BE2C (cell line): ENCODE measurements around the gene NSRP1.

Experiments used
- DNase-seq: peaks from one replicate; pipeline ENCODE4 v3.0.0-alpha.2; 2020
- H3K27me3 ChIP-seq: fragments of 250-450 bp; sonication (Bioruptor Pico); 2 replicates; pipeline ENCODE4 v1.5.1; 2020; ENCODE audit warnings: mild to moderate bottlenecking
- H3K36me3 ChIP-seq: fragments of 250-450 bp; sonication (Bioruptor Pico); 2 replicates; pipeline ENCODE4 v1.5.1; 2020; ENCODE audit warnings: mild to moderate bottlenecking
- H3K4me1 ChIP-seq: fragments of 250-450 bp; sonication (Bioruptor Pico); 2 replicates; pipeline ENCODE4 v1.5.1; 2020
- H3K4me3 ChIP-seq: 2 replicates; pipeline ENCODE4 v1.5.1; 2011; ENCODE audit warnings: low read depth, low read length
- H3K9me3 ChIP-seq: fragments of 250-450 bp; sonication (Bioruptor Pico); 2 replicates; pipeline ENCODE4 v1.5.1; 2020
- TF ChIP-seq, protein P1 (sequence below): IDR thresholded peaks from 2 replicates; pipeline ENCODE4 v1.5.1; 2012; ENCODE audit warnings: mild to moderate bottlenecking, low read depth, low read length

The NSRP1 gene

DNA sequence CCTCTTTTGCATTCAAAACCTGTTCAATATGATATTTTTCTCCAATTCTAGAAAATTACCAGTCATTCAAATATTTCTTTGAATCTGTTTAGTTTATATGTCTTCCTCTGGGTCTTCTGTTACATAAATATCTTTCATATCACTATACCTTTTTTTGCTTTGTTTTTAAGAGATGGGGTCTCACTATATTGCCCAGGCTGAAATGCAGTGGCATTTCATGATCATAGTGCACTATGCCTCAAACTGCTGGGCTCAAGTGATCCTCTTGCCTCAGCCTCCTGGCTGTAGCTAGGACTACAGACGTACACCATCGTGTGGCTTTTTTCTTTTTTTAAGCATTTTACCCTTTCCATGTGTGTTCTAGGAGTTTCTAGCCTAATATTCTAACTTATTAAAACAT lies 38.8 kb downstream of the NSRP1 start:
- DNase-seq = no peak
- Histone ChIP-seq H3K9me3 (no peaks in the 10 kb centered on the region), H3K36me3 (no peaks in the 10 kb centered on the region; the same call in 1 of the 2 replicates), H3K4me1 (no peaks in the 10 kb centered on the region), H3K4me3 (no peak overlapping the region), H3K27me3 (no peaks in the 10 kb centered on the region)
- TF ChIP-seq, protein P1, sequence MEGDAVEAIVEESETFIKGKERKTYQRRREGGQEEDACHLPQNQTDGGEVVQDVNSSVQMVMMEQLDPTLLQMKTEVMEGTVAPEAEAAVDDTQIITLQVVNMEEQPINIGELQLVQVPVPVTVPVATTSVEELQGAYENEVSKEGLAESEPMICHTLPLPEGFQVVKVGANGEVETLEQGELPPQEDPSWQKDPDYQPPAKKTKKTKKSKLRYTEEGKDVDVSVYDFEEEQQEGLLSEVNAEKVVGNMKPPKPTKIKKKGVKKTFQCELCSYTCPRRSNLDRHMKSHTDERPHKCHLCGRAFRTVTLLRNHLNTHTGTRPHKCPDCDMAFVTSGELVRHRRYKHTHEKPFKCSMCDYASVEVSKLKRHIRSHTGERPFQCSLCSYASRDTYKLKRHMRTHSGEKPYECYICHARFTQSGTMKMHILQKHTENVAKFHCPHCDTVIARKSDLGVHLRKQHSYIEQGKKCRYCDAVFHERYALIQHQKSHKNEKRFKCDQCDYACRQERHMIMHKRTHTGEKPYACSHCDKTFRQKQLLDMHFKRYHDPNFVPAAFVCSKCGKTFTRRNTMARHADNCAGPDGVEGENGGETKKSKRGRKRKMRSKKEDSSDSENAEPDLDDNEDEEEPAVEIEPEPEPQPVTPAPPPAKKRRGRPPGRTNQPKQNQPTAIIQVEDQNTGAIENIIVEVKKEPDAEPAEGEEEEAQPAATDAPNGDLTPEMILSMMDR = no peak

DNA sequence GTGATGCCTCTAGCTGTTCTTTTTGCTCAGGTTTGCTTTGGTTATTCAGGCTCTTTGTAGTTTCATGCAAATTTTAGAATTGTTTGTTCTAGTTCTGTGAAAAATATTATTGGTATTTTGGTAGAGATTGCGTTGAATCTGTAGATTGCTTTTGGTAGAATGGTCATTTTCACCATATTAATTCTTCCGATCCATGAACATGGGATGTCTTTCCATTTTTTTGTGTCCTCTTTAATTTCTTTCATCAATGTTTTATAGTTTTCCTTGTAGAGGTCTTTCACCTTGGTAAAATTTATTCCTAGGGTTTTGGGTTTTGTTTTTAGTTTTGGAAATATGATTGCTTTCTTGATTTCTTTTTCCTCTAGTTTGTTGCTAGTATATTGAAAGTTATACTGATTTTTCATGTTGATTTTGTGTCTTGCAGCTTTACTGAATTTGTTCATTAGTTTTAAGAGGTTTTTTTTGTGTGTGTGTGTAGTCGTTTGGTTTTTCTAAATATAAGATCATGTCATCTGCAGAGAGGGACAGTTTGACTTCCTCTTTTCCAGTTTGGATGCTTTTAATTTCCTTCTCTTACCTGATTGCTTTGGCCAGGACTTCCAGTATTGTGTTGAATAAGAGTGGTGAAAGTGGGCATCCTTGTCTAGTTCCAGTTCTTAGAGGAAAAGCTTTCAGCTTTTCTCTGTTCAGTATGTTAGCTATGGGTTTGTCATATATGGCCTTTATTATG lies 42.4 kb downstream of the NSRP1 start:
- Histone ChIP-seq H3K36me3 (no peaks in the 10 kb centered on the region; the same call in 1 of the 2 replicates), H3K4me1 (no peaks in the 10 kb centered on the region), H3K4me3 (no peak overlapping the region), H3K27me3 (no peaks in the 10 kb centered on the region), H3K9me3 (no peaks in the 10 kb centered on the region)
- TF ChIP-seq, protein P1 = no peak
- DNase-seq = no peak

DNA sequence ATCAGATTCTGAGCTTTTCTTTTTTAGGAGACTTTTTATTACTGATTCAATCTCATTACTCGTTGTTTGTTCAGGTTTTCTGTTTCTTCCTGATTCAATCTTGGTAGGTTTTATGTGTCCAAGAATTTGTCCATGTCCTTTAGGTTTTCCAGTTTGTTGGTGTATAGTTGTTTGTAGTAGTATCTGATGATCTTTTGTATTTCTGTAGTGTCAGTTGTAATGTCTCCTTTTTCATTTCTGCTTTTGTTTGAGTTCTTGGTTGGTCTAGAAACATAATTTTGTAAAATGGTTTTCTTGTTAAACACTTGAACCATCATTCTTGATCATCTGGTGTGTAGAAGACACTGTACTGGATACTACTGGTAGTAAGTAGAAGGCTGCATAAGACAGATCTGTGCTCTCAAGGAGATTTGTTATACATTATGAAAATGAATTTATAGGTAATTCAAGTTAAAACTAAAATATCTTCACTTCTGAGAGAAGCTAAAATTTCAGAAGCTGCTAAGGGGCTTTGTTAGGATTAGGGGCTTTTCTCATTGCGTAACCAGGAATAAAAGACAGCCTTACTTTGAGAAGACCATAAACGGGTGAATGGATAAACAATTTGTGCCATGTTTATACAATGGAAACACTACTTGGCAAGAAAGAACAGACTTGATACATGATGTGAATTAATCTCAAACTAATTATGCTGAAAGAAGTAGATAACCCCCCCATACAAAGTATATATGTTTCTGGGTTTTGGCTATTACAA lies 44.0 kb downstream of the NSRP1 start:
- TF ChIP-seq, protein P1 = no peak
- Histone ChIP-seq H3K27me3 (no peaks in the 10 kb centered on the region), H3K9me3 (no peaks in the 10 kb centered on the region), H3K4me1 (no peaks in the 10 kb centered on the region), H3K36me3 (no peaks in the 10 kb centered on the region; the same call in 1 of the 2 replicates), H3K4me3 (no peak overlapping the region)
- DNase-seq = no peak

DNA sequence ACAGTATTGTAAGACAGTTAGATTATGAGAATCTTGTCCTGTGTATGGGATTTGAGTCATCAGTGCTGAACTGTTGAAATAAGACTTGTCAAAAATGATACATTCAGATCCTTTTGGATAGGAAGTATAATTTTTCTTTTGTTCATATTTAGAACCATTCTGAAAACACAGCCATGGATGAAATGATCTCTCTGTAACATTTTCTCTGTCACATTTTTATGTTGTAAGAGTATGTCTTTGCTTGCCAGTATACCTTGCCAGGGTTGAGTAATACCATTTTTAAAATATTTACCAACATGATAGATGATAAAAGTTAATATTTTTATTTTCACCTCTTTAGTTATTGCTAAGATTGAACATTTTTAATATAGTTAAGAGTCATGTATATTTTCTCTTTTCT lies 45.0 kb downstream of the NSRP1 start:
- no peaks in the 10 kb centered on the region for H3K4me1 ChIP-seq
- TF ChIP-seq, protein P1 = no peak
- H3K27me3 ChIP-seq = no peaks in the 10 kb centered on the region
- no peaks in the 10 kb centered on the region; the same call in 1 of the 2 replicates for H3K36me3 ChIP-seq
- DNase-seq = no peak
- H3K9me3 ChIP-seq = no peaks in the 10 kb centered on the region
- no peak overlapping the region for H3K4me3 ChIP-seq

DNA sequence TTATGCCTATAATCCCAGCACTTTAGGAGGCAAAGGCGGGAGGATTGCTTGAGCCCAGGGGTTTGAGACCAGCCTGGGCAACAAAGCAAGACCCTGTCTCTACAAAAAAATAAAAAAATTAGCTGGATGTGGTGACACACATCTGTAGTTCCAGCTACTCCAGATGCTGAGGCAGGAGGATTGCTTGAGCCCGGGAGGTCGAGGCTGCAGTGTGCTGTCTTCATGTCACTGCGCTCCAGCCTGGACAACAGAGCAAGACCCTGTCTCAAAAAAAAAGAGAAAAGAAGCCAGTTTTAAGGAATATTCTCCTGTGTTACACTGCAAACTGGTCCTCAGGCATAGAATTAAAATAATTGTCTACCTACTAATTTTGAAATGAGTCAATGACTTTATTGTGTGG lies 47.9 kb downstream of the NSRP1 start:
- no peaks in the 10 kb centered on the region for H3K9me3 ChIP-seq
- H3K36me3 ChIP-seq = no peaks in the 10 kb centered on the region
- H3K4me1 ChIP-seq = no peaks in the 10 kb centered on the region
- no peak overlapping the region for H3K4me3 ChIP-seq
- no peak for DNase-seq
- H3K27me3 ChIP-seq = no peaks in the 10 kb centered on the region
- TF ChIP-seq, protein P1 = no peak

DNA sequence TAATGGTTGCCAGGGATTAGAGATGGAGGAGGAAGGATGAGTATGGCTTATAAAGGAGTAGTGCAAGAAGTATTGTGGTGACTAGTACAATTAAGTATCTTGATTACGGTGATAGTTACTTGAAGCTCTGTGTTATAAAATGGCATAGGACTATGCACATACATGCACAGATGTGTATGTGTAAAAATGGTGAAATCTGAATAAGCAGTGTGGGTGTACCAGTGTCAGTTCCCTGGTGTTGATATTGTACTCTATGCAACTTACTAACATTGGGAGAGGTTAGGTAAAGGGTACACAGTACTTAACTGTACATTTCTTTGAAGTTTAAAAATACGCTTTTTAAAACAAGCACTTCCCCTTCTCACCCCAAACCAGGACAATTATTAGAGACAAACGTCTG lies 48.5 kb downstream of the NSRP1 start:
- TF ChIP-seq, protein P1 = no peak
- no peaks in the 10 kb centered on the region for H3K9me3 ChIP-seq
- no peaks in the 10 kb centered on the region for H3K27me3 ChIP-seq
- no peak for DNase-seq
- no peaks in the 10 kb centered on the region for H3K36me3 ChIP-seq
- no peak overlapping the region for H3K4me3 ChIP-seq
- H3K4me1 ChIP-seq = no peaks in the 10 kb centered on the region
